ENCODE measurements around the gene TMEM74B.

DNA sequence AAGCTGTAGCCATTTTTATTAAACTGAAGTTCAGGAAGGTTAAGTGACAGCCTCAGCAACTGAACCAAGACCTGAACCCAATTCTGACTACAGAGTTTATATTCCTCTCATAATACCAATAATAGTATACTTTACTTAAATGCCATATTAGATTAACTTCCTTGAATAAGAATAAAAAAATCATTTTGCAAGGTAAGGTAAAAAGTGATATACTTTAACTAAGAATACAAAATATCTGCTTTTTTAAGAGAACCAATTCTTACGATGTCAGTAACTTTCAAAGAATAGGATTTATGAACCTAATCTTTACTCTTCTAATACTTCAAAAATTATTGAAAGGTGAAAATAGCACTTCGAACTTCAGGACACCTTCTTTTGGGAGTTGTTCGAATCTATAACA lies 44.8 kb upstream of the TMEM74B start:
- TF ChIP-seq POLR2AphosphoS5 (IDR thresholded peaks at IDR 0.05; ENCODE audit: low read depth, low read length) (no peak), TAF1 (IDR thresholded peaks at IDR 0.05; ENCODE audit: borderline replicate concordance, insufficient read depth, low read length) (no peak), SIN3A (IDR thresholded peaks at IDR 0.05; ENCODE audit: borderline replicate concordance, insufficient read depth, low read length) (no peak)
- TF ChIP-seq, protein P1, sequence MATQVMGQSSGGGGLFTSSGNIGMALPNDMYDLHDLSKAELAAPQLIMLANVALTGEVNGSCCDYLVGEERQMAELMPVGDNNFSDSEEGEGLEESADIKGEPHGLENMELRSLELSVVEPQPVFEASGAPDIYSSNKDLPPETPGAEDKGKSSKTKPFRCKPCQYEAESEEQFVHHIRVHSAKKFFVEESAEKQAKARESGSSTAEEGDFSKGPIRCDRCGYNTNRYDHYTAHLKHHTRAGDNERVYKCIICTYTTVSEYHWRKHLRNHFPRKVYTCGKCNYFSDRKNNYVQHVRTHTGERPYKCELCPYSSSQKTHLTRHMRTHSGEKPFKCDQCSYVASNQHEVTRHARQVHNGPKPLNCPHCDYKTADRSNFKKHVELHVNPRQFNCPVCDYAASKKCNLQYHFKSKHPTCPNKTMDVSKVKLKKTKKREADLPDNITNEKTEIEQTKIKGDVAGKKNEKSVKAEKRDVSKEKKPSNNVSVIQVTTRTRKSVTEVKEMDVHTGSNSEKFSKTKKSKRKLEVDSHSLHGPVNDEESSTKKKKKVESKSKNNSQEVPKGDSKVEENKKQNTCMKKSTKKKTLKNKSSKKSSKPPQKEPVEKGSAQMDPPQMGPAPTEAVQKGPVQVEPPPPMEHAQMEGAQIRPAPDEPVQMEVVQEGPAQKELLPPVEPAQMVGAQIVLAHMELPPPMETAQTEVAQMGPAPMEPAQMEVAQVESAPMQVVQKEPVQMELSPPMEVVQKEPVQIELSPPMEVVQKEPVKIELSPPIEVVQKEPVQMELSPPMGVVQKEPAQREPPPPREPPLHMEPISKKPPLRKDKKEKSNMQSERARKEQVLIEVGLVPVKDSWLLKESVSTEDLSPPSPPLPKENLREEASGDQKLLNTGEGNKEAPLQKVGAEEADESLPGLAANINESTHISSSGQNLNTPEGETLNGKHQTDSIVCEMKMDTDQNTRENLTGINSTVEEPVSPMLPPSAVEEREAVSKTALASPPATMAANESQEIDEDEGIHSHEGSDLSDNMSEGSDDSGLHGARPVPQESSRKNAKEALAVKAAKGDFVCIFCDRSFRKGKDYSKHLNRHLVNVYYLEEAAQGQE (IDR thresholded peaks at IDR 0.05; ENCODE audit: insufficient read depth in 1 of 2, low read depth in 2 of 2, low read length in 2 of 2): no peak

Data from PFSK-1 (cell line).